ENCODE data around the gene CD99L2.

Gene CD99L2

DNA sequence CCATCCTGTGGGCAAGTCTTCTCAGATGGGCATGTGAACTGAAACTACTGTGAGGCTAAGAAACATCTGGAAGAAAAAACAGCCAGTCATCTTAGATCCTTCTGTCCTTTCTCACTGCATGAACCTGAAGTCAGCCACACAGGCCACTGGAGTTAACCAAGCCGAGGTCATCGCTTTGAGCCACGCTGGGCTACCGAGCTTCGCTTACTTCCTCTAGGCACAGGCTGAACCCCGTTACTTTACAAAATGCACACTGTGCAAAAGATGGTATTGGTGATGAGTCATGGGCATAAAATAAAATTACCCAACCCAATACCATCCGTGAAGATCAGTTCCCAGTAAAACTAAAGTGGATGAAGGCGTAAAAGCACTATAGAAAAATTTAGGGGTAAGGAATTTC, 119.1 kb downstream of the CD99L2 start:
- no peak for DNase-seq

DNA sequence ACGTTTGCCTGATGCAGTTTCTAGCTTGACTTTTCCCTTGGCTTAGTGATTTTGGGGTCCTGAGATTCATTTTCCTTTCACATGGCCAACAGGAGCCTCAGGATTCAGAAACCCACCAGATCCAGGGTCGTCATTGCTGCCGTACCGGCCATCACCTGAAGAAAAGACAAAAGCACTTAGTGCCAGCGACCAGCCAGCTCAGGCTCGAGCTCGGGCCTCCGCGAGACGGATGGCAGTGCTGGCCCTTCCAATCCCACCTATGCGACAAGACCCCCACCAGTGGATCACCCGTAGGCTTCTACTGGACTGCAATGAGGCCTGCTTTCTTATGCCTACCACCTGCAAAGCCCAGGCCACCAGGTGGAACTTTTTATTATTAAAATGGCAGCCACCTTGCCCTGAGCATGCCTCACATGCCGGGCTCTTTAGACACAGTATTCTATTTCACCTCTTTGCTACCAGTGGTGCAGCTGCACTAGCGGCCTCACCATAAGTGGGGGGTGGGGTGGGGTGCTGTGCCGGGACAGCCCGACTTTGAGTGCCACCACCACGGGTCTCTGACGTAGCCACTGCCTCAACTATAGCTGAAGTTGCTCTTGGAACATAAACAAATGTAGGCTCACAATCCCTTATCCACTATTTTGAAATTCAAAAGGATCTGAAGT, 121.0 kb downstream of the CD99L2 start:
- no peak for DNase-seq

DNA sequence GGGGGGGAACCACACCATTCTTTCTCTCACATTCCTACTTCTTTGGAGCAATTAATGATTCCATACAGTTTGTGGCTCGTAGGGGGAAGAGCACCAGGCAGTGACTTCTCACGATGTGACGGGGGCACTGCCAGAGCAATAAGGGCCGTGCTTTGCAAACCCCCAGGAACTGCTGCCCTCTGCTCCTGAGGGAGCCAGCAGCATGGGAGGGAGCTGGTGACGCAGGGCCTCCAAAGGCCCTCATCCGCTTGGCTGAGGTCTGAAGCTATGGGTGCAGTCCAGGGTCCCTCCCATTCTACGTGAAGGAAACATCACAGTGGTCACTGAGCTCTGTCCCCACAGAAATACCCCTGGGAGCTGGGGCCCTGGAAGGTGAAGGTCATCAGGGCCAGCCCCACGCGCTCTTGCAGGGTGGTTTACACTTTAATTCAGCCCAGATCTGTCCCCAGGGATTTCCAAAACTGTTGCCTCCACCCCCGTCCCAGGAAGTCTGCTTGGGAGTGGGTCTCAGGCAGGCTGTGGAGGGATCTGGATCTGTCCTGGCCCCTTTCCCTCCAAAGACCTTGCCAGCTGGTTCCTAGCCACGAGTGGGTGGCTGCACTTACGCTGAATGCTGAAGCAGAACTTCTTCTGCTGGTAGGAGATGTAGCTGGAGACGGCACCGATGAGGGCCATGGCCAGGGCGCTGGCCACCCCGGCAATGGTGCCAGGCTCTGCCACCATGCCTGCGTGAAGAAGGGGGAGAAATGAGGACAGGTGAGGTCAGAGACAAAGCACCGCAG, 122.7 kb downstream of the CD99L2 start:
- no peak for DNase-seq

DNA sequence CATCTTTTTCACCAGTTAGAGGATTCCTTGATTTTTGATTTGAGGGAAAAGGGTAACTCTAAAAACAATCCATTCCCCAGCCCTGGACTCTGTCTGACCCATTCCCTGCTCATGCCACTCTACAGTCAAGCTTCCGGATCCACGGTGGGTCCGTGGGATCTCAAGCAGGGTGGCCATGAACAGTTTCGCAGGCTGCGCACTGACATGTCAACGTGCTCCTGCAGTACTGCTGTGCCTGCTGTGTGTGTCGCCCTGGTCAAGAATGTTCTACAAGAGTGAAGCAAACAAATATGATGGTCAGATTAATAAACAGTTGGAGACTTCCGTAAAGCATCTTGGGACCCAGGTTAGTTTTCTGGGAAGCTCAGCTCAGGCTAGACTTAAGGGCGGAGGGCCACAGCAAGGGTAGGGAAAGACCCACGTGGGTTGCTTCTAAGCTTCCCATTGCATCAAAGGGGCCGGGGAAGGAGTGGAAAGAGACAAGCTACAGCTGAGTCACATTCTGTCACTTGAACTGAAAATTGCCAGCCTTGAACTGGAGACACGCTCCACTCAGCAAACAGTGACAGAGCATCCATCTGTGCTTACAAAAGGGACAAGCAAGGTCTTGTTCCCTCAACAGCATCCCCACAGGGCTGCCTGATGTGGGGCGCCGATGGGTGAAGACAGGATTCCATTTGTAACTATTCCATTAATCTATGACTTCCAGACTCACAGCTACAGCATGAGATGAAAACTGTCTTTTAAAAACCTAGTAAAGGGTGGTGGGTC, 123.5 kb downstream of the CD99L2 start:
- DNase-seq: no peak

DNA sequence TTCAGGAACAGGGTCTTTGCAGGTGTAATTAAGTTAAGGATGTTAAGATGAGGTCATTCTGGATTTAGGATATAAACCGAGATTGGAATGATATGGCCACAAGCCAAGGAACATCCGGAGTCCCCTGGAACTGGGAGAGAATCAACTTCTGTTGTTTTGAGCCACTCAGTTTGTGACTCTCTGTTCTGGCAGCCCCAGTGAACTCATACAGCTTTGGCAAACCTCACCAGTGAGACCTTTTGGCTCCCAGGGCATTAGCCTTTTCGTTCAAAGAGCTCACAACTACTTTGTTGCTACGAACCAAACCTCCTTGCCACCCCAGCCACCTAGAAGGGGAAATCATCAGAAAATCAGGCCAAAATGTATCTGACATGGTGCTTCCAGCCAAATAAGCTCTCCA, 124.8 kb downstream of the CD99L2 start:
- no peak for DNase-seq

DNA sequence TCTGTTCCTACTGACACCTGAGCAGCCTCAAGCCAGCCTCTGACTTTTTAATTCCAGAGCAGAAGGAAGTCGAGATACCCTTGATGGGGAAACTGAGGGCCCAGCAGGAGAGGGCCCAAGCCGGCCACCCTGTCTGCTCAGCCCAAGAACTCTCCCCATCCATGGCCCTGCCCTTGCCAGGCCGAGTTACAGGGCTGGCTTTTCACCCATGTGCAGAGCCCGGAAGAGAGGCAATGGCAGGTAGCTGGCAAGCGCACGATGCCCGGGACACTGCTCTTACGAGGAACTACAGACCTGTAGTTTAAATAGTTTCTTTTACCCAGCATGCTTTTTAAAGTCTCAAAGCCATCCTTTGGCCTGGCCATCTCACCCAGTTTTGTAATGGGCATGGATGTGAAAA, 125.4 kb downstream of the CD99L2 start:
- no peak for DNase-seq

DNA sequence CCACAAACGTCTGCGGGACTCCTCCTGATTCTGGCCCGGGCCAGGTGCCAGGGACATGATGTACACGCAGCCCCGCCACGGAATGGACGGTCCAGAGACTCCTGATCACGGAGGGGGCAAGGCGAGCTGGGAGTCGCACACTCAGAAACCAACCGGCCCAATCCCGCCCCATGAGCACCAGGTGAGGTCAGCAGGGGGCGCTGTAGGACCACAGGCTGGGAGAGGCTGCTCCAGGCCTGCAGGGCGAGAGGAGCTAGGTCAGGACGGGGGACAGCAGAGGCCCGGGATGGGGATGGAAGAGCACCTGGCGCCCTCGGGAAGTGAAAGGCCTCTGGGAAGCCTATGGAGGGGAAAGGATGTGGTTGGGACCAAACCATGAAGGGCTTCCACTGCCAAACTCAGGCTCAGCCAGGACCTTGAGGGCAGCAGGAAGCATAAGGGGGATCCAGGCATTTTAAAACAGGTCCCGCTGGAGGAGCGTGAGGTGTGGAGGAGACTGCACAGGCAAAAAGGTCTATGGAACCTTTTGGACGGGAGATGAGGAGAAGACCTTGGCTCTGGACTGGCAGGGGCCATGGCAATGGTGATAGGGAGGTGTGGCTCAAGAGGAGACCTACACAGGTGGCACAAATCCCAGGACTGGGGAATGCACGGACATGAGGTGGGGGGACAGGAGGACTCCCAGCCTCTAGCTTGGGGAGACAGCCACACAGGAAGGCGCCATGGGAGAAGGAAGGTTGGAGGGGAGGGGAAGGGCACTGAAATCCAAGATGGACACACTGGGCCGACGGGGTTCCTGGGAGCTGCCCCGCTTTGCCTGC, 126.1 kb downstream of the CD99L2 start:
- DNase-seq: no peak

DNA sequence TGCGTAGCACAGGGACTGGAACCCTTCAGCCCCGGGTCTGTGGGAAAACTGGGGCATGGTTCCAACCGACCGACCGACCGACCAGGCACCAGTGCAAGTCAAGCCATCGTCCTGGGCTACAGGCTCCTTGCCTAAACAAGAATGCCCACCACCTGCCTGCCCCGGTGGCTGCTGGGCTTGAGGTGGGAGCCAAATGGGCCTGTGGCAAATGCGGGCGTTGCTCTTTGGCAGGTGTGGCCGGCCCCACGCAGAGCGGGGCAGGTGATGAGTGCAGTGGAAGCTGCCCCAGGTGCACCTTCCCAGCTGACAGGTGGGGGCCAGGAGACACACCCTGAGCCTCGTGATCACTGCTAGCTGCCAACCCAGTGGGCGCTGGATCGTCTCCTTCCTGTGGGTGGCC, 127.4 kb downstream of the CD99L2 start:
- no peak for DNase-seq

DNA sequence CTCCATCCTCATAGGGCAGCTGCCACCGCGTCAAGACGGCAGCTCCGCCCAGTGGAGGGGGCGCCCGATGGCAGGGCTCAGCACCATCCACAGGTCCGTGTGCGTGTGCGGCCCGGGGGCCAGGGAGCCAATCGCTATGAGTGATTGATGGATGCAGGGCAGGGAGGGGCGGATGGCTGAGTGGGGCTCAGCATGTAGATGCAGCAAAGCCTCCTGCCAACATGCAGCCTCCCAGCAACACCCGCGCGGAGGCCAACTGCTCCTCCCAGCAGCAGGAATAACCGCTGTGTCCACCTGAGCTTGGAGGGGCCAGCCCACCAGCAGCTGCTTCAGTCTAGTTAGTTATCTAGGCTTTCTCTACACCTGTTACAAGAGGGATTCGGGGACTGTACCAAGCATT, 127.8 kb downstream of the CD99L2 start:
- DNase-seq: no peak

DNA sequence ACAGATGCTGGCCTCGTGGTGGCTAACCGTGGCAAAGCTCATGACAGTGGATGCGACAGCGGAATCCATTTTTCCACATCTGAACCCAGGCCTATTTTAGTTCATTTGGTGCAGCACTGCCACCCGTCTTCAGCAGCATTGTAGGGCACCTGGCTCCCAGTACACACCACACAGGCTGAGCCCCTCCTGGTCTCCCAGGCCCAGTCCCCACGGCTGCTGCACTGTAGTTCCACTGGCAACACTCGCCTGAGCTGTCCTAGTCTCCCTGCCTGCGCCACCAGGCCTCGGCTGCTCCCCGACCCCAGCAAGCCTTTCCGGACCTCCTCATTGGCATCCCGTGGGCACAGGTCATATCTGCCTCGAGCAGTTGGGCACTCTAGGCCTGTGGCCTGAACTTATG, 129.1 kb downstream of the CD99L2 start:
- DNase-seq: no peak

DNA sequence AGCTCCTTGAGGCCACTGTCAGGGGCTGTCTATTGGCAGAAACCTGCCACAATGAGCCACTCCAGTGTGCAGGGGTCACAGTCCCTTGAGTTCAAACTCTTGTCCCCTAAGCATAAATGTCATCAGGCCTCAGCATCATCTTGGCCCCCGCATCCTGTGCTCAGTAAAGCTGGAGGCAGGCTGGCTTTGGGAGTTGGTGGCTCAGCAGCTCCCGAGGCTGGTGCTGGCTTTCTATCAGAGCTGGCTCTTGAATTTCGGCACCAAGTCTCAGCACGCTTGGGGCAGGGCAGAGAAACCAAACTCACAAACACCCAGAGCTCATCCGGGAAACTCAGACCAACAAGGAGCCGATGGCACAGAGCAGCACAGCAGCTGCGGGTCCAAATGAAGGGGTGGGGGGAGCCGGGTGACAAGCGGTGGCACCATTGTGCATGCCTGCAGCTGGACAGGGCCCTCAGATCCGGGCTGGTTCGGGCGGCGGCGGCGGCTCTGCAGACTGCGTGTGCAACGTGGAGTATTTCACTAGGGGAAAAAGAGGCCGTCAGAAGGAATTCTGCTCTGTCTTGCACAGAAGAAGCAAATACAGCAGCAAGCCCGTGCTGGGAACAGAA, 129.8 kb downstream of the CD99L2 start:
- no peak for DNase-seq

DNA sequence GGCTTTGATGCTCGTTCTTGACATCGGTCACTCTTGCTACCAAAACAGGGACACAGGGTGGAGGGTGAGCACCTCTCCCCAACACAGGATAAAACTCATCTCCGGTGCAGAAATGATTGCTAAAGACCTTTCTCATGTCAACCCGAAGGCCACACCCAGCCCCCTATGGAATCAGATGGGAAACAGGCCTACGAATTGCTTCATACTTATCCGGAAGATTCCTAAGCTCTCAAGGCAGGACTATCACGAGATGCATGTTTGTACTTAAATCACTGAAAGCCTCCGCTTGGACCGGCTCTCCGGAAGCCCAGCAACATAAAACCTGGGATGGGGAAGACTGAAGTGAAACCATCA, 130.4 kb downstream of the CD99L2 start:
- no peak for DNase-seq

DNA sequence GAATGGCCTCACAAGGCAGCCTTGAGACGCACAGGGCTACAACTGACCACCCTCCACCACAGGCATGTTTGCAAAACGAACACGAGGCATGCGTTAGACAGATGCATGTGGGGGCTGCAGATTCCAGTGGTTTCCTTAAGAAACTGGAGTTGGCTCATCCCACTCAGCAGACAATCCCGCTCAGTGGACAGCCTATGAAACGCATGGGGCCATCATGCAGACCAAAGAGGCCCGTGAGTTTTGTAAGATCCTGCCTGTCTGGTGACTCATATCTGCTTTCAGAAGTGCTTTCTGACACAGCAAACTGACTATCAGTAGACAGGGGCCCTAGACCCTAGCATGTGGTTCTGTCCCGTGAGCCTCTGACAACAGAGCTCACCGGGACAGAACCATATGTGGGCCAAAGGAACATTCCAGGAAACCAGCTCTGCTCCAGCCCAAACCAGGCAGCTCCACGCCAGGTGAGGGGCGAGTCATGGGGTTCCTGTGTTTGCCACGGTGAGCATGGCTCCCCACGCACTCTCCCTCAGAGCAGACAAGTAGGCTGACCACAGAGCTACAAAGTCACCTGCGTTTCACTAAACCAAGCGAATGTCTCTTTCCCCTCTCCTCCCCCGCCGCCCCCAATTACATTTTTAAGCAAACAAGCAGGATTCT, 130.9 kb downstream of the CD99L2 start:
- no peak for DNase-seq

DNA sequence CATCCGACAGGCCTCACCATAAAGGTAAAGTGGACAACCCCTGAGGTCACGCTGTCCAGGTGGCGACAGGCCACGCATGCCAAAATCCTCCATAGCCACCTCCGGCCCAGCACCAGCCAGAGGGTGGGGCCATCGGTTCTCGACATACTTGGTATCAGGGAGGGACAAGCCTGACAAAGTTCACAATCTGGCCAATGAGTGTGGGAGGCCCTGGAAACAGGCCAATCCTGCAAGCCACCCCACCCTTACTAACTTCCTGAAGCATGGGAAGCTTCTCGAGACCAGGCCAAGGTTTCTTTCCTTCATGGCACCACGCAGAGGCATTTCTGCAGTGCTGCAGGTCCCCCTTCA, 131.4 kb downstream of the CD99L2 start:
- DNase-seq: no peak

DNA sequence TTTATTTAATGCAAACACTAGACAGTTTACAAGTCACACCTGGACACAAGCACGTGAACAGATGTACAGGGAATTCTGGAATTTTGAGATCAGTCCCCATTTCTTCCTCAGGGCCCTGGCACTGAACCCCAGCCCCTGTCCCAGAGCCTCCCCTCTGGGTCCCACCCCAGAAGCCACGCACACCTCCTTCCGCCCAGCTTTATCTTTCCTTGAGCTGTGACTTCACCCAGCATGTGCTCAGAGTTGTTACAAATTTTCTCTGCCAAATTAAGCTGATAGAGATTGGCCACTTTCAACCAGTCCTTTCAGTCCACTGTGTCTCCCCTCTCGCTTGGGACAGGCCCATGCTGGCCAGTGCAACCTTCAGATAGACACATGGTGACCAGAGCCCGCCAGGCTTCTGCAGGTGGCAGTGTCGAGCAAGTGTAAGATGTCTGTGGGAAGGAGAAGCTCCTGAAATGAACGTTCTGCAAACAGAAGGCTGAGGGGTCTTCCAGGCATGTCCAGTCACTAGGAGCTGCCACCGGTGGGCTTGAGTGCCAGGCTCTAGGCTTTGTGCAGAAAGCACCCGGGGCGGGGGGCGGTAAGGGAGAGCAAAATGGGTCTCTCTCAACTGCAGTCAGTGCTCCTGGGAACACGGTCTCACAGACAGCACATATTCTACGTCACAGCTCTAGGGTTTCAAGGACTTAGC, 132.0 kb downstream of the CD99L2 start:
- DNase-seq: no peak

DNA sequence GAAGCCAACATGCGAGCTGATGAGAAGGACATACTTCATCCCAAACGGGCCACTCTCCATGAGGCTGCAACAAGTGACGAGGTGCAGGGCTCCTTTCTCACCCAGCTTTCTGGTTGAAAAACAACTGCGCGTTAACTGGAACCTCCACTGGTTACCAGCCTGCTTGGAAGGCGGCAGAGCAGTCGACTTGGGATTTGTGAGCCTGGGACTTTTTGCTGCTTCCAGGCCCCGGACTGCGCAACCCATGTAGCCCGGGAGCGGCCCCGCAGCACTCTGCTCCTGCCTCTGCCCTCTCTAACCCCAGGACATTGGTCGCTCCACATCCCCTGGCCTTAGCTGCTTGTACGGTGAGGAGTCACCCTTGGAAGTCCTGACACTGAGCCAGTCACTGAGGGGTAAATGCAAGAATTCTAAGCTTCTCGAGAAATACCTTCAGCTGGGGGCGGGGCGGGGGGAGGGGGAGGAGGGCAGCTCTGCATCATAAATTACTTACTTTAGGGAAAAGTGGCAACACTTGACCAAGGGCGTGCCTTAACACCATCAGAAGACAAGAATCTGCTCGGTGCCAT, 132.6 kb downstream of the CD99L2 start:
- no peak for DNase-seq

DNA sequence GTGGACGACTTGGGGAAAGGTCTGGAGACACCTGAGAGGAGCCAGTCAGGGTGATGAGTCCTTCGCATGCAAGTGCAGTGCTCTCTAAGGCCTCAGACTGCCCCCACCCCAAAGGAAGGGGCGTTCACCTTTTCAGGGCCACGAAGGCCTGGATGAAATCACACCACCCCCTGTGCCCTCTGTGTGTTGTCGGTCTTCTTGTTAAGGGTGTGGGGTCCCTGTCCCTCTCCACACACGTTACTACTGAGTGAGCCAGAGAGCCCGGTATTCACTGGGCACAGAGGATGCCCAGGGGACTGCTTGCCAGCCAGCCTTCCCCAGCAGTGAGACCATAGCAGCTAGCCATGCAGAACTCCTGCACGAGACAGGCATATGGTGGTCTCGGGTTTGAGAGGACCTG, 133.2 kb downstream of the CD99L2 start:
- DNase-seq: no peak

DNA sequence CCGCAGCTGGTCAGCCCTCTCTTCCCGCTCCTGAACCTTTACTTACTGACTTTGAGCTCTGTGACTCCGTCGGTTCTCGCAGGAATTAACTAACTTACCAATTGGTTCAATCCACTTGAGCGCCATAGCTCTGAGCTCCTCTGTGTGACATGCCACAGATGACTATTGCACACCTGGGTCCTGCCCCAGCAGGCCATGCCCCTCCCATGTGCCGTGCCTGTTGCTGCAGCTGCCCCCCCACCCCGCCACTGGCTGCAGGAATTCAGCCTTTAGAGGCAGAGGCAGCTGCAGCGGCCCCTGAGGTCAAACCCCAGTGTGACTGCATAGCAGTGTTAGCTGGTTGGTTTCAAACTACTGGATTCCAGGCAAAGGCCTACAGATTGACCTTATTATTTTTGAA, 134.7 kb downstream of the CD99L2 start:
- no peak for DNase-seq

DNA sequence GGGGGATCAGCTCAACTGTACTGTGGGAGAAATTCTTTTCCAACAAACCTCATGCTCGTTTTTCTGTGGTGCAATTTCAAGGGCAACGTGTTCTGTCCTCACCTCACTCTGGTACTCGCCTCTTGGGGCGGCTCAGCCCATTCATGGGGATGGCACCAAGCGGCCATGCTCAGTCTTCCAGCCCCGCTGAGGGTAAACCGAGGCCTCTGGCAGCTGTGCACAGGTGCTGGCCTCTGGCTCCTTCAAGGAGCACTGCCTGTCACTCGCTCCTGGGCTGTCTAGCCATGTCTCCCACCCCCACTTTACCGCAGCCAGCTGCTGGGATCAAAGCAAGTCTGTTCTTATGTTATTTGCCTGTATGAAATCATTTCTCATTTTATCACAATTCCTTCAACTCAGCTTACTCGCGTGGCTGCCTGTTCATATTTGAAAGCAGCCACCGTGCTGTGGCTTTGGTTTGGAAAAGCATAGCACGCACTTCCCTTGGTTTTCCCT, 135.1 kb downstream of the CD99L2 start:
- DNase-seq: no peak

DNA sequence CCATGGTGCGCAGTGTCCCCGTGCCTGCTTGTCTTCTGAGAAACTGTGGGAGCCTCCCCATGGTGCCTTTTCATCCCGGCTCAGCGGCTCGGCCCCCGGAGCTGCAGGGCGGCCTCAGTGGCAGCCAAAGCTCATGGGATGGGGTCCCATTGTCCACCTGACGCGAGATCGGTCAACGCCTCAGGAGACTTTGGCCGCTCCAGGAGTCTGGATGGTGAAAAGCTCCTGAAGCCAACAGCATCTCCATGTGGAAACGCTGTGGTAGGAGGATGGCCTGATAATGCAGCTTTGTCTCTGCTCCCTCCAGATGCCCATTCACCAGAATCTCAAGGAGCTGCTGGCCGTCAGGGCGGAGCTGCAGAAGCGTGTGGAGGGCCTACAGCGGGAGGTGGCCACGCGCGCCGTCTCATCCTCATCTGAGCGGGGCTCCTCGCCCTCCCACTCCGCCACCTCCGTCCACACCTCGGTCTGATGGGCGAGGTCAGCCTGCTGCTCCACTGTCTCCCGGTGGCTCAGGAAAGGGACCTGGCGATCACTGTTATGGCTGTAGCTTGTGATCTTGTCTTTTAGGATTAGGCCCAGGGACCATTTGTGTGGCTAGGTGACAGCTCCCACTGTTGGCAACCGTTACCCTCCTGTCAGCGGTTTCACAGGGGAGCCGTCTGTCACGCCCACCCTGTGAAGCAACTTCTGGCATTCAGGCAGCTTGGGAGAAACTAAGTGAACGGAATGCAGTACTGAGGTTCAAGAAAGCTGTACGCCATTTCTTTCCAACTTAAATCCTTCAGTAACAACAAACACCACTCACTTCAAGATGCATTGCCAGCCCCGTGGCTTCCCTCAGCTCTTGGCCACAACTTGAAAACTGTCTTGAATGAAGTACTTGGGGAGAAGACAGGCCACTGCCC, 136.0 kb downstream of the CD99L2 start:
- no peak for DNase-seq
